HCT116 (cell line): ENCODE results near the gene COQ2. TPM values are rescaled to one million over a fixed set of nuclear protein-coding genes. Genes with fewer than 3 reads are reported as not detected.

Experiments
- ATAC-seq: fragments of 200-7000 bp; cut with Tn5 transposase; 2 replicates; pipeline ENCODE4 v1.9.1; 2020; ENCODE audit warnings: mild to moderate bottlenecking, moderate library complexity
- BruUV-seq: library from RNA; stranded (reverse); fragments of 400-500 nt; replicated peaks from 2 replicates; lab custom pipeline; 2021; lab: Mats Ljungman, UMichigan
- CTCF ChIA-PET: fragments of 300-600 bp; sonication (Branson Sonifier 250); formaldehyde crosslinking; loops from one replicate; lab custom pipeline; 2021; ENCODE audit warnings: antibody characterized with exemption; lab: Charles Lee
- POLR2A ChIA-PET: fragments of 300-600, 350-600 bp; sonication (Branson Sonifier 250); formaldehyde crosslinking; loops from one replicate; lab custom pipeline; 2021; ENCODE audit warnings: antibody characterized with exemption; lab: Charles Lee
- RAD21 ChIA-PET, 2 experiments: fragments of 300-600 bp; sonication (Branson Sonifier 250); formaldehyde crosslinking; loops; one replicate each; lab custom pipeline; 2023; ENCODE audit warnings: low total read pairs in 2 of 2; ENCODE audit not compliant: uncharacterized antibody in 2 of 2, unreplicated experiment in 2 of 2, low non-redundant PET in 1 of 2; lab: Charles Lee
- DNase-seq: peaks from one replicate; pipeline ENCODE4 v3.0.0-alpha.2; 2010; ENCODE audit warnings: low read depth, low spot score
- H2AFZ ChIP-seq: fragments of 200-600 bp; shearing (Covaris generic), sonication (generic); 2 replicates; pipeline ENCODE4 v1.6.1; 2017; ENCODE audit warnings: low read depth, mixed run types, mixed read lengths, antibody characterized with exemption, low read length; ENCODE audit not compliant: poor library complexity, severe bottlenecking
- H3K27ac ChIP-seq: 2 replicates; pipeline ENCODE4 v1.5.1; 2012; ENCODE audit warnings: low read depth, low read length
- H3K27me3 ChIP-seq: fragments of 200-600 bp; sonication (generic); 2 replicates; pipeline ENCODE4 v1.6.1; 2016; ENCODE audit warnings: mixed run types, low read length, mixed read lengths; ENCODE audit not compliant: insufficient read depth
- H3K36me3 ChIP-seq, 2 experiments: fragments of 200-500 bp in 1 of 2; fragments of 200-600 bp in 1 of 2; sonication (Bioruptor generic) in 1 of 2; sonication (generic) in 1 of 2; 2 replicates each; pipeline versions ENCODE4 v1.5.1 to v1.6.1; 2014 to 2016; ENCODE audit warnings: low read length in 2 of 2, inconsistent platforms in 1 of 2, mixed read lengths in 1 of 2, mixed run types in 1 of 2; ENCODE audit not compliant: insufficient read depth in 2 of 2, control insufficient read depth in 1 of 2
- H3K4me1 ChIP-seq, 2 experiments: fragments of 200-600 bp in 1 of 2; sonication (generic) in 1 of 2; 2 replicates each; pipeline versions ENCODE4 v1.5.1 to v1.6.1; 2012 to 2017; ENCODE audit warnings: low read length in 2 of 2, inconsistent platforms in 1 of 2, mild to moderate bottlenecking in 1 of 2, mixed read lengths in 1 of 2, mixed run types in 1 of 2, moderate library complexity in 1 of 2; ENCODE audit not compliant: insufficient read depth in 2 of 2, control insufficient read depth in 1 of 2
- H3K4me2 ChIP-seq: fragments of 200-600 bp; sonication (generic); 2 replicates; pipeline ENCODE4 v1.6.1; 2017; ENCODE audit warnings: mixed run types, low read length, mixed read lengths
- H3K4me3 ChIP-seq, 2 experiments: fragments of 200-600 bp in 1 of 2; sonication (generic) in 1 of 2; replicated peaks in 1 of 2; 2 replicates each; pipeline ENCODE4 v1.5.1; 2011 to 2016; ENCODE audit warnings: low read length in 2 of 2, control low read depth in 1 of 2, low read depth in 1 of 2, mild to moderate bottlenecking in 1 of 2, mixed read lengths in 1 of 2, mixed run types in 1 of 2
- H3K79me2 ChIP-seq: fragments of 200-600 bp; sonication (generic); 2 replicates; pipeline ENCODE4 v1.6.1; 2017; ENCODE audit warnings: mild to moderate bottlenecking, mixed run types, low read length, moderate library complexity, mixed read lengths; ENCODE audit not compliant: insufficient read depth
- H3K9ac ChIP-seq: fragments of 200-600 bp; sonication (generic); 2 replicates; pipeline ENCODE4 v1.6.1; 2016; ENCODE audit warnings: low read length, mixed read lengths
- H3K9me2 ChIP-seq: fragments of 200-600 bp; sonication (generic), shearing (Covaris generic); 2 replicates; pipeline ENCODE4 v1.6.1; 2017; ENCODE audit warnings: mixed run types, mild to moderate bottlenecking, moderate library complexity; ENCODE audit not compliant: insufficient read depth
- H3K9me3 ChIP-seq, 2 experiments: fragments of 200-500 bp in 1 of 2; fragments of 200-600 bp in 1 of 2; sonication (Bioruptor generic) in 1 of 2; sonication (generic) in 1 of 2; 2 replicates each; pipeline ENCODE4 v1.6.1; 2014 to 2017; ENCODE audit warnings: low read length in 2 of 2, mixed read lengths in 2 of 2, inconsistent platforms in 1 of 2, low read depth in 1 of 2, mild to moderate bottlenecking in 1 of 2, mixed run types in 1 of 2, moderate library complexity in 1 of 2; ENCODE audit not compliant: control insufficient read depth in 1 of 2, insufficient read depth in 1 of 2
- H4K20me1 ChIP-seq: fragments of 200-600 bp; sonication (generic), shearing (Covaris generic); 2 replicates; pipeline ENCODE4 v1.6.1; 2017; ENCODE audit warnings: mixed run types, mild to moderate bottlenecking, moderate library complexity; ENCODE audit not compliant: insufficient read depth
- ATF3 ChIP-seq: IDR thresholded peaks from 2 replicates; pipeline ENCODE4 v1.6.1; 2012
- CTCF ChIP-seq, 3 experiments: fragments of 200-600 bp in 1 of 3; sonication (generic) in 1 of 3; IDR thresholded peaks in 2 of 3; conservative IDR thresholded peaks in 1 of 3; 2 replicates each; pipeline ENCODE4 v1.5.1; 2012 to 2017; ENCODE audit warnings: low read depth in 2 of 3, low read length in 2 of 3, antibody characterized with exemption in 1 of 3, borderline replicate concordance in 1 of 3, control low read depth in 1 of 3, mild to moderate bottlenecking in 1 of 3, mixed read lengths in 1 of 3, mixed run types in 1 of 3, moderate library complexity in 1 of 3; ENCODE audit not compliant: insufficient read depth in 1 of 3
- EGR1 ChIP-seq: IDR thresholded peaks from 2 replicates; pipeline ENCODE4 v1.6.1; 2012; ENCODE audit warnings: low read depth
- ELF1 ChIP-seq: IDR thresholded peaks from 2 replicates; pipeline ENCODE4 v1.6.1; 2012; ENCODE audit warnings: low read depth, borderline replicate concordance
- EZH2 ChIP-seq: fragments of 200-600 bp; sonication (generic); IDR thresholded peaks from 2 replicates; pipeline ENCODE4 v1.6.1; 2017; ENCODE audit warnings: antibody characterized with exemption, mixed run types
- EZH2phosphoT487 ChIP-seq: fragments of 200-600 bp; IDR thresholded peaks from 2 replicates; pipeline ENCODE4 v1.6.1; 2018; ENCODE audit warnings: antibody characterized with exemption, borderline replicate concordance
- POLR2A ChIP-seq: IDR thresholded peaks from 2 replicates; pipeline ENCODE4 v1.7.0; 2011; ENCODE audit warnings: borderline replicate concordance; ENCODE audit not compliant: insufficient read depth, insufficient read length; ENCODE audit errors: extremely low read depth
- POLR2AphosphoS5 ChIP-seq: IDR thresholded peaks from 2 replicates; pipeline ENCODE4 v1.6.1; 2011; ENCODE audit warnings: mild to moderate bottlenecking, low read depth, low read length, moderate library complexity
- RAD21 ChIP-seq: IDR thresholded peaks from 2 replicates; pipeline ENCODE4 v1.6.1; 2012; ENCODE audit warnings: low read depth, mild to moderate bottlenecking
- SIN3A ChIP-seq: IDR thresholded peaks from 2 replicates; pipeline ENCODE4 v1.6.1; 2012; ENCODE audit warnings: low read depth
- SP1 ChIP-seq: IDR thresholded peaks from 2 replicates; pipeline ENCODE4 v1.6.1; 2012; ENCODE audit warnings: low read depth
- SRF ChIP-seq: IDR thresholded peaks from 2 replicates; pipeline ENCODE4 v1.6.1; 2012; ENCODE audit warnings: low read depth
- TCF7L2 ChIP-seq: IDR thresholded peaks from 2 replicates; pipeline ENCODE4 v1.7.0; 2011; ENCODE audit warnings: borderline replicate concordance, inconsistent platforms; ENCODE audit not compliant: insufficient read depth, insufficient read length; ENCODE audit errors: extremely low read depth
- YY1 ChIP-seq: IDR thresholded peaks from 2 replicates; pipeline ENCODE4 v1.6.1; 2011; ENCODE audit warnings: low read length, low read depth, moderate library complexity, mild to moderate bottlenecking; ENCODE audit not compliant: insufficient replicate concordance; ENCODE audit errors: extremely low read depth
- ZNF274 ChIP-seq: fragments of 200-500 bp; sonication (Bioruptor generic); IDR thresholded peaks from 2 replicates; pipeline ENCODE4 v1.6.1; 2014; ENCODE audit warnings: mild to moderate bottlenecking, low read depth, low read length, inconsistent platforms
- intact Hi-C: fragments of 100-400 bp; cut with micrococcal nuclease; formaldehyde crosslinking; loops from 2 replicates; pipeline ENCODE4 v1.10.0; 2022
- total RNA-seq: library from RNA; stranded (reverse); gene quantifications from one replicate; pipeline ENCODE4 v1.2.1, GENCODE V29; 2021; ENCODE audit not compliant: unreplicated experiment
- TF ChIP-seq, protein P1 (sequence below): IDR thresholded peaks from 2 replicates; pipeline ENCODE4 v1.6.1; 2011; ENCODE audit warnings: mild to moderate bottlenecking, low read length, moderate library complexity; ENCODE audit not compliant: insufficient replicate concordance; ENCODE audit errors: extremely low read depth
- TF ChIP-seq, protein P2 (sequence below): IDR thresholded peaks from 2 replicates; pipeline ENCODE4 v1.6.1; 2012

COQ2 gene
- total RNA-seq, 1 experiment from 2014 or later, result 20.6 TPM

- RAD21 ChIA-PET, result no interaction called here
- BruUV-seq, result no TSS peak
- no peaks in the 10 kb centered on the region for H3K9me3 ChIP-seq
Measured at GRCh38 chr4:83308672-83309071, 24.1 kb upstream of the COQ2 start.

GRCh38 chr4:83307920-83308319 is 23.3 kb upstream of the COQ2 start:
- Histone ChIP-seq H3K4me2 (no peak overlapping the region), H3K27me3 (no peaks in the 10 kb centered on the region), H3K9ac (no peak overlapping the region), H3K4me1 (no peaks in the 10 kb centered on the region), H3K36me3 (no peaks in the 10 kb centered on the region), H4K20me1 (no peaks in the 10 kb centered on the region), H2AFZ (no peak overlapping the region), H3K9me3 (no peaks in the 10 kb centered on the region), H3K79me2 (no peaks in the 10 kb centered on the region), H3K4me3 (no peak overlapping the region), H3K27ac (no peak overlapping the region), H3K9me2 (no peaks in the 10 kb centered on the region)
- intact Hi-C loops, result no loop called here
- RAD21 ChIA-PET, result no interaction called here
- POLR2A ChIA-PET, result no interaction called here
- DNase-seq (no peak), ATAC-seq (no peak)
- TF ChIP-seq YY1 (no peak), TCF7L2 (no peak), EGR1 (no peak), POLR2A (no peak), EZH2phosphoT487 (no peak), ATF3 (no peak), RAD21 (no peak), SP1 (no peak), ELF1 (no peak), POLR2AphosphoS5 (no peak), CTCF (IDR thresholded peaks at IDR 0.05 in 2 of 3, conservative IDR thresholded peaks at IDR 0.05 in 1 of 3; ENCODE audit: borderline replicate concordance in 1 of 3, insufficient read depth in 1 of 3, low read depth in 2 of 3, low read length in 2 of 3) (no peak), EZH2 (no peak), SRF (no peak), SIN3A (no peak), ZNF274 (no peak)
- TF ChIP-seq, protein P1, sequence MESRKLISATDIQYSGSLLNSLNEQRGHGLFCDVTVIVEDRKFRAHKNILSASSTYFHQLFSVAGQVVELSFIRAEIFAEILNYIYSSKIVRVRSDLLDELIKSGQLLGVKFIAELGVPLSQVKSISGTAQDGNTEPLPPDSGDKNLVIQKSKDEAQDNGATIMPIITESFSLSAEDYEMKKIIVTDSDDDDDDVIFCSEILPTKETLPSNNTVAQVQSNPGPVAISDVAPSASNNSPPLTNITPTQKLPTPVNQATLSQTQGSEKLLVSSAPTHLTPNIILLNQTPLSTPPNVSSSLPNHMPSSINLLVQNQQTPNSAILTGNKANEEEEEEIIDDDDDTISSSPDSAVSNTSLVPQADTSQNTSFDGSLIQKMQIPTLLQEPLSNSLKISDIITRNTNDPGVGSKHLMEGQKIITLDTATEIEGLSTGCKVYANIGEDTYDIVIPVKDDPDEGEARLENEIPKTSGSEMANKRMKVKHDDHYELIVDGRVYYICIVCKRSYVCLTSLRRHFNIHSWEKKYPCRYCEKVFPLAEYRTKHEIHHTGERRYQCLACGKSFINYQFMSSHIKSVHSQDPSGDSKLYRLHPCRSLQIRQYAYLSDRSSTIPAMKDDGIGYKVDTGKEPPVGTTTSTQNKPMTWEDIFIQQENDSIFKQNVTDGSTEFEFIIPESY, result no peak
- TF ChIP-seq, protein P2, sequence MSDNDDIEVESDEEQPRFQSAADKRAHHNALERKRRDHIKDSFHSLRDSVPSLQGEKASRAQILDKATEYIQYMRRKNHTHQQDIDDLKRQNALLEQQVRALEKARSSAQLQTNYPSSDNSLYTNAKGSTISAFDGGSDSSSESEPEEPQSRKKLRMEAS, result no peak
- CTCF ChIA-PET, result no interaction called here
- no TSS peak for BruUV-seq

More at GRCh38 chr4:83308672-83309071, 24.1 kb upstream of the COQ2 start:
- Histone ChIP-seq H4K20me1 (no peaks in the 10 kb centered on the region), H3K79me2 (no peaks in the 10 kb centered on the region), H2AFZ (no peak overlapping the region), H3K27me3 (no peaks in the 10 kb centered on the region), H3K4me2 (no peak overlapping the region), H3K36me3 (no peaks in the 10 kb centered on the region), H3K27ac (no peak overlapping the region), H3K9me2 (no peaks in the 10 kb centered on the region), H3K4me3 (no peak overlapping the region), H3K4me1 (no peaks in the 10 kb centered on the region), H3K9ac (no peak overlapping the region)
- ATAC-seq (no peak), DNase-seq (no peak)
- intact Hi-C loops, result no loop called here
- no peak for TF ChIP-seq POLR2AphosphoS5
- ChIA-PET POLR2A (no interaction called here), CTCF (no interaction called here)
